Duodenal mucosa (tissue), 2 donors: ENCODE measurements around the gene INPP5F.
"Not testable (repeated sequence)": the region's sequence is repeated elsewhere in the genome, so short reads cannot be mapped to it uniquely, and the experiment has no call there.

Experiments used
- H3K27ac ChIP-seq: one replicate; pipeline ENCODE4 v1.7.0; 2013; ENCODE audit warnings: low read depth, low read length
- H3K27me3 ChIP-seq, 2 donors: one replicate each; pipeline ENCODE4 v1.7.0; 2013; ENCODE audit warnings: low read length in 2 of 2, control low read depth in 1 of 2; ENCODE audit not compliant: insufficient read depth in 2 of 2, control insufficient read depth in 1 of 2
- H3K36me3 ChIP-seq, 2 donors: one replicate each; pipeline ENCODE4 v1.7.0; 2013; ENCODE audit warnings: low read length in 2 of 2, control low read depth in 1 of 2; ENCODE audit not compliant: insufficient read depth in 2 of 2, control insufficient read depth in 1 of 2
- H3K4me1 ChIP-seq, 2 donors: one replicate each; pipeline ENCODE4 v1.7.0; 2013; ENCODE audit warnings: low read length in 2 of 2, control low read depth in 1 of 2; ENCODE audit not compliant: insufficient read depth in 2 of 2, control insufficient read depth in 1 of 2
- H3K4me3 ChIP-seq, 2 donors: one replicate each; pipeline ENCODE4 v1.7.0; 2013; ENCODE audit warnings: low read length in 2 of 2, low read depth in 1 of 2
- H3K9ac ChIP-seq, 2 donors: one replicate each; pipeline ENCODE4 v1.7.0; 2013; ENCODE audit warnings: low read length in 2 of 2, low read depth in 1 of 2
- H3K9me3 ChIP-seq, 2 donors: one replicate each; pipeline ENCODE4 v1.7.0; 2013; ENCODE audit warnings: low read length in 2 of 2, control low read depth in 1 of 2; ENCODE audit not compliant: control insufficient read depth in 1 of 2

INPP5F gene

DNA sequence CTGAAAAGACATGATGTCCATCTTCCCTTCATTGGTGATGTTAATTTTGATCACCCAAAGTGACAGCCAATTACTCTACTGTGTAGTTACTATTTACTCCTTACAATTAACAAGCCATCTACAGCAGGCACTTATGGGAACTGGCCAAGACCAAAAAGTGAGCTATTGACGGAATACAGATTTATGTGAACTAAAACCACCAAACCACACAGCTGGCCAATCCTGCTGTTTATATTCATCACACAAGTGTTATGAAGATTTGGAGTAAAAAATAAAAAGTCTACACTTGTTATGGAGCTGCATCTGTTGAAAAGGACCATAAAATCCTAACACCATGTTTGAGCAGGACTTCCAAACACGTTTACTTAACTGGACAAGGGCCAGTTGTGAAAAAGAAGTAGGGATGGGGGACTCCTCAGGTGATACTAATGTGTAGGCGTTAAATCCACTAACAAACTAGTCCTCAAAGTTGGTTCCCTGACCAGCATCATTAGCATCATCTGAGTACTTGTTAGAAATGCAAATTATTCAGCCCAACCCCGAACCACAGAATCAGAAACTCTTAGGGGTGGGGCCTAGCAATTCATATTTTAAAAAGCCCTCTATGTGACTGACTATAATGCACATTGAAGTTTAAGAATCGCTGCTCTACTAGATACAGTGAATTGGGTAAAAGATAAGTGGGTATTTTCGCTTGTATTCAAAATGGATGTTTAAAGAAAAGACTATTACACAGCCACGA lies 135.2 kb downstream of the INPP5F start:
- H3K9ac ChIP-seq, result no peak overlapping the region
- peaks cover 3 to 10% of the 10 kb centered on the region in 2 donors for H3K4me1 ChIP-seq
- no peaks in the 10 kb centered on the region for H3K27me3 ChIP-seq
- no peak overlapping the region for H3K4me3 ChIP-seq
- peaks cover 0 to 15% of the 10 kb centered on the region in 2 donors for H3K36me3 ChIP-seq
- no peaks in the 10 kb centered on the region for H3K9me3 ChIP-seq
- no peak overlapping the region for H3K27ac ChIP-seq

DNA sequence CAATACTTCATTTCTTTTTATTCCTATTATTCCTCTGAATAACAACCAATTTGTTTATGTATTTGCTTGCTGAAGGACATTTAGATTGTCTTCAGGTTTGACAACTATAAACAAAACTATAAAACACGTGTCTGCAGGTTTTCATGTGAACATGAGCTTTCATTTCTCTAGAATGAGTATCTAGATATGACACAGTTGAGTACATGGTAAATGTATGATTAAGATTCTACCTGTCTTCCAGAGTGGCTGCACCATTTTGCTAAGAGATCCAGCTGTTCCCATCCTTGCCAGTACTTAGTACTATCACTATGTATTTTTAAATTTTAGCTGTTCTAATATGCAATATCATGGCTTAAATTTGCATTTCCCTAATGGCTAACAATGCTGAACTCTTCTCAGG lies 136.7 kb downstream of the INPP5F start:
- no peak overlapping the region for H3K9ac ChIP-seq
- no peaks in the 10 kb centered on the region for H3K27me3 ChIP-seq
- no peak overlapping the region for H3K27ac ChIP-seq
- peaks cover 3 to 10% of the 10 kb centered on the region in 2 donors for H3K4me1 ChIP-seq
- H3K36me3 ChIP-seq, result peaks cover 0 to 6% of the 10 kb centered on the region in 2 donors
- no peak overlapping the region for H3K4me3 ChIP-seq
- H3K9me3 ChIP-seq, result no peaks in the 10 kb centered on the region

DNA sequence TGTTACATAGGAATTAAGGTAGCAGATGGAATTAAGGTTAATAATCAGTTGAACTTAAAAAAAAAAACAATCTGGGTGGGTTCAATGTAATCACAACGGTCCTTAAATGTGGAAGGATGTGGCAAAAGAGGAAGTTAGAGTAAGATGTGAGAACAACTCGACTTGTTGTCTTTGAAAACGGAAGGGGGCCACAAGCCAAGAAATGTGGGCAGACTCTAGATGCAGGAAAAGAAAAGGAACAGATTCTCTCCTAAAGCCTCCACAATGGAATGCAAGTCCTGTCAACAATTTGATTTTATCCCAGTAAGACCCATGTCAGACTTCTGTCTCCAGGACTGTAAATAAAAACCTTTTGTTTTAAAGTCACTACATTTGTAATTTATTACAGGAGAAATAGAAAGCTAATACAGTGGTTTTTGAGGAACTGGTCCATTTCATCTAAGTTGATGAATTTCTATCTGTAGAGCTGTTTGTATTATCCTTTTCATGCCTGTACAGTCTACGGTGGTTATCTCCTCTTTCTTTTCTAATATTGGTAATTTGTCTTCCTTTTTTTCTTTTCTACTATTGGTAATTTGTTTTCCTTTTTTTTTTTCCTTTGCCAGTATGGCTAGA lies 138.2 kb downstream of the INPP5F start:
- H3K4me3 ChIP-seq, result no peak overlapping the region
- no peak overlapping the region for H3K9ac ChIP-seq
- H3K27ac ChIP-seq, result no peak overlapping the region
- H3K36me3 ChIP-seq, result no peaks in the 10 kb centered on the region
- no peaks in the 10 kb centered on the region for H3K27me3 ChIP-seq
- H3K9me3 ChIP-seq, result no peaks in the 10 kb centered on the region
- peaks cover 3 to 14% of the 10 kb centered on the region in 2 donors for H3K4me1 ChIP-seq

DNA sequence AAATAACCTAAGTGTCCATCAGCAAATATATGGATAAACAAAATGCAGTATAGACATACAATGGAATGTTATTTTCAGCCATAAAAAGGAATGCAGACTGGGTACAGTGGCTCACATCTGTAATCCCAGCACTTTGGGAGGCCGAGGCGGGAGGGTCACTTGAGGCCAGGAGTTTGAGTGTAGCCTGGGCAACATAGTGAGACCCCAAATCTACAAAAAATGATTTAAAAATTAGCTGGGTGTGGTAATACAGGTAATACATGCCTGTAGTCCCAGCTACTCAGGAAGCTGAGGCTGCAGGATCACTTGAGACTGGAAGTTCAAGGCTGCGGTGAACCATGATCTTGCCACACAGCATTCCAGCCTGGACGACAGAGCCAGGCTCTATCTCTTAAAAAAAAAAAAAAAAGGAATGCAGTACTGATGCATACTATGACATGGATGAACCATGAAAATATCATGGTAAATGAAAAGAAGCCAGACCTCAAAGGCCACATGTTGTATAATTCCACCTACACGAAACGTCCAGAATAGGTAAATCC lies 139.9 kb downstream of the INPP5F start:
- Histone ChIP-seq H3K27ac (no peak overlapping the region), H3K27me3 (no peaks in the 10 kb centered on the region), H3K9me3 (no peaks in the 10 kb centered on the region), H3K4me3 (no peak overlapping the region), H3K4me1 (peaks cover 8 to 14% of the 10 kb centered on the region in 2 donors), H3K9ac (no peak overlapping the region), H3K36me3 (no peaks in the 10 kb centered on the region)

DNA sequence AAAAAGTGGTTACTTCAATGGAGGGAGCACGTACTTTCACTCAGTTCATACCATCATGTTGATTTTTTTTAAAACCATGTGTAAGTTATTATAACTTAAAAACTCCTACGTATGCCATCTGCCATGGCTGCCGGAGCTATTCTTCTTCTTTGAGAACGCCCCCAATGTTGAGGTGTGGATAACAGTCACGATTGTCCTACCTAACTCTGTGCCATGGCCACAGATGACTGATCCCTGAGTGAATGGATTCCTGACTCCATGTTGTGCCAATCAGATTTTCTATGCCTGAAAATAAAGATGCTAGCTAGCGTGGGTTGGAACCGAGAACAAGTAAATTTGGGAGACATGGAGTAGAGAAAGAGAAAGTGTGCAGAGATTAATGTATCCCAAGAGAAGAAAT lies 141.5 kb downstream of the INPP5F start:
- peaks cover 12 to 16% of the 10 kb centered on the region in 2 donors for H3K4me1 ChIP-seq
- no peak overlapping the region for H3K4me3 ChIP-seq
- no peaks in the 10 kb centered on the region for H3K9me3 ChIP-seq
- H3K27ac ChIP-seq, result no peak overlapping the region
- no peak overlapping the region for H3K9ac ChIP-seq
- H3K27me3 ChIP-seq, result no peaks in the 10 kb centered on the region
- no peaks in the 10 kb centered on the region for H3K36me3 ChIP-seq

DNA sequence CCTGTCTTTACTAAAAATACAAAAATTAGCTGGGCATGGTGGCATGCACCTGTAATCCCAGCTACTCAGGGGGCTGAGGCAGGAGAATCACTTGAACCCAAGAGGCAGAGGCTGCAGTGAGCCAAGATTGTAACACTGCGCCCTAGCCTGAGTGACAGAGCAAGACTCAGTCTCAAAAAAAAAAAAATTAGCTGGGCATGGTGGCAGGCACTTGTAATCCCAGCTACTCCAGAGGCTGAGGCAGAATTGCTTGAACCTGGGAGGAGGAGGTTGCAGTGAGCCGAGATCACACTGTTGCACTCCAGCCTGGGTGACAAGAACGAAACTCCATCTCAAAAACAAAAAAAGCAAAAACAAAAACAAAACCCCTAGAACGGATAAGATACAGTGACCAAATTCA lies 143.5 kb downstream of the INPP5F start:
- H3K27ac ChIP-seq, H3K36me3 ChIP-seq, H3K4me3 ChIP-seq, H3K27me3 ChIP-seq, H3K9ac ChIP-seq, H3K9me3 ChIP-seq: not testable (repeated sequence)
- peaks cover 17 to 21% of the 10 kb centered on the region in 2 donors for H3K4me1 ChIP-seq

DNA sequence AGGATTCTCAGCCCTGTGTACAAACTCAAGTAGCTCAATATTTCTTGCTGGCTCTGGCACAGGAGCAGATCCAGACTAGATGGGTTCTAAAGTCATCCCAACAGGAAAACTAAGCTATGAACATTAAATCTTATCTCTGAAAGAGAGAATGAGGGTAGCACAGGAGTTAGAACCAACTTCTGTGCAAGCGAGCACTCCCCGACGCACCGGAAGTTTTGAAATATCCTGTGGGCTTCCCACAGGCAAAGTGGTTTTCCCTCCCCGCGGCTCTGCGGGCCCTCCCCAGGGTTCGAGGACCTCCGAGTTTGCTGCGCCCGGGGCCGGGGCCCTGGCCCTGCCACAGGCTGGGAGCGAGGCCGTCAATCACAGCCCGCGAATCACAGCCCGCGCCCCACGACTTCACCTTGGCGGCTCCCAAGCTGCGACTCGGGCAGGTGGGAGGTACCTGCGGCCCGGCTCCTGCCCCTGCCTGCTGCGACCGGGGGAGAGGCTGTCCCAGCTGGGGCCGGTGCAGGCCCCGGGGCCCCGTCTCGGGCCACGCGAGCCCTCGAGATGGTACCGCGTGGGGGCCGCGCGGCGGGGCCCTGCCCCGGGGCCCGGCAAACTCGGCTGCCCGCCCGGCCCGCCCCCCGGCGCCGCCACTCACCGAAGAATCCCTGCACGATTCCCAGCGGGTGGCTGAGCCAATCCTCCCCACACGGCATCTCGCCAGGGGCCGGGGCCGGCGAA lies 146.2 kb downstream of the INPP5F start:
- Histone ChIP-seq H3K4me1 (peaks cover 17 to 21% of the 10 kb centered on the region in 2 donors), H3K9ac (peak overlapping the region; percentile 70 to 81), H3K36me3 (no peaks in the 10 kb centered on the region), H3K27me3 (no peaks in the 10 kb centered on the region), H3K4me3 (peak overlapping the region; percentile 78 to 95), H3K9me3 (no peaks in the 10 kb centered on the region), H3K27ac (peak overlapping the region; percentile 61)

DNA sequence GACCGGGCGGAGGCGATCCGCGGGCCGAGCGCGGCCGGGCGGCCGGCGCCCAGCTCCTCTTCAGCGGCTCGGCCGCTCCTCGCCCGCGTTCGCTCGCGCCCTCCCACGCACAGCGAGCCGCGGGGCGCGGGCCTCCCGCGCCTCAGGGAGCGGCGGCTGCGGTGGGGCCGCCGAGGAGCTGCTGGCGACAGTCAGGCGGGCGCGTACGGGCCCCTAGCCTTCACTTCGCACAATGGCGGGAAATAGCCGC lies 146.7 kb downstream of the INPP5F start, which contains the start of gene MCMBP:
Gene MCMBP (minus strand): TSS at position 234 of the 250 bp plus-strand sequence. CDS start 259 bp downstream, outside the sequence.
- Histone ChIP-seq H3K27ac (peak within 1 kb of the TSS; percentile 68), H3K4me1 (peaks cover 17 to 21% of the 10 kb centered on the region in 2 donors), H3K27me3 (no peaks in the 10 kb centered on the region), H3K9ac (peak within 1 kb of the TSS; percentile 70 to 81), H3K4me3 (peak within 1 kb of the TSS; percentile 78 to 95), H3K36me3 (no peaks in the 10 kb centered on the region), H3K9me3 (no peaks in the 10 kb centered on the region)

DNA sequence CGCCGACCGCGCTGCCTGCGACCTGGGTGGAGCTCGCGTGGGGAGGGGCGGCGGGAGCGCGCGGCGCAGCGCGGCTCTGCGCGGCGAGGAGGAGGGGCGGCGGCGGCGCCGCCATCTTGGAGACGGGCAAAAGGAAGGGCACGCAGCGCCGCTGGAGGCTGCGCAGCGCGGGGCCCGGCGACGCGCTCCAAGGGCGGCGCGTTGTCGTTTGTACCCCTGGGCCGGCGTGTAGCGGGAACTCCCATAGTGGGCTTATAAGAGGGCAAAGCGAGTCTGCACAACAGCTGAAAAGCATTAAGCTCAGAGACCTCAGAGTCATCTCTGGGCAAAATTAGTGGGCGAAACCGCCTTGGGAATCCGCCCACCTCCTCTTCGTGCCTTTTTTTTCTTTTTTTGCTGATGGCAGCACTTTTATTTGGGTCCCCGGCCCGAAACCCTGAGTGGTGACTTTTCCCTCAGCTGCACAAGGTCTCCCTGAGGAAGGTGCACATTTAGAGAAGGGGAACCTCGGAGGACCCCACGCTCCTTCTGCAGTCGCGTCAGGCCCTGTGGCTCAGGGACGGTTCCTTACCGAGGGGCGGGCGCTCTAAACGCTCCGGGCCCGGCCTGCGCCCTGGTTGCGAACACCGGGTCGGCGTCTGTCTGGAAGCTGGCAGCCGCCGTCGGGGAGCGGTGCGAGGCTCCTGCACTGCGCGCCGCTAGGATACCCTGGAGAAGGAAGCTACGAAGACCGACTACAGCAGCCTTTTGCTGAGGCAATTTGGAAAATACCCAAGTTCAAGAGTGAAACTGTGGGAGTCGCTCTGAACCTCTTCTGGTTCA lies 147.2 kb downstream of the INPP5F start:
- Histone ChIP-seq H3K9ac (peak overlapping the region; percentile 62 to 76), H3K27ac (peak overlapping the region; percentile 68)

More for the DNA sequence above, 147.2 kb downstream of the INPP5F start:
- Histone ChIP-seq H3K36me3 (no peaks in the 10 kb centered on the region), H3K27me3 (no peaks in the 10 kb centered on the region), H3K9me3 (no peaks in the 10 kb centered on the region), H3K4me1 (peaks cover 17 to 21% of the 10 kb centered on the region in 2 donors), H3K4me3 (peak overlapping the region; percentile 78 to 95)
